GM23338 (cell line): Measurements from ENCODE around the gene CNOT10. TPM values are rescaled to one million over a fixed set of nuclear protein-coding genes. Genes with fewer than 3 reads are reported as not detected.

Experiments
- ATAC-seq: fragments of 200-7000 bp; cut with Tn5 transposase; 3 replicates; pipeline ENCODE4 v1.9.1; 2020
- DNase-seq: peaks from one replicate; pipeline ENCODE4 v3.0.0-alpha.2; 2015; ENCODE audit warnings: low spot score
- H2AFZ ChIP-seq: fragments of 200-600 bp; sonication (generic); 2 replicates; pipeline ENCODE4 v1.8.0; 2016; ENCODE audit warnings: antibody characterized with exemption, mild to moderate bottlenecking, moderate library complexity
- H3F3A ChIP-seq: fragments of 200-600 bp; sonication (generic); replicated peaks from 2 replicates; pipeline ENCODE4 v1.8.0; 2017; ENCODE audit warnings: antibody characterized with exemption, mixed run types, low read depth
- H3K27ac ChIP-seq: fragments of 200-600 bp; sonication (generic); 2 replicates; pipeline ENCODE4 v1.6.1; 2016; ENCODE audit warnings: low read depth
- H3K27me3 ChIP-seq: fragments of 200-600 bp; sonication (generic); 2 replicates; pipeline ENCODE4 v1.8.0; 2016; ENCODE audit warnings: mild to moderate bottlenecking, mixed run types, moderate library complexity; ENCODE audit not compliant: insufficient read depth
- H3K36me3 ChIP-seq: fragments of 200-600 bp; sonication (generic); 2 replicates; pipeline ENCODE4 v1.8.0; 2016; ENCODE audit warnings: mild to moderate bottlenecking; ENCODE audit not compliant: insufficient read depth
- H3K4me1 ChIP-seq: fragments of 200-600 bp; sonication (generic); 2 replicates; pipeline ENCODE4 v1.8.0; 2016; ENCODE audit warnings: mild to moderate bottlenecking, moderate library complexity; ENCODE audit not compliant: insufficient read depth
- H3K4me2 ChIP-seq: fragments of 200-600 bp; sonication (generic); 2 replicates; pipeline ENCODE4 v1.7.1; 2017; ENCODE audit warnings: mixed run types
- H3K4me3 ChIP-seq: fragments of 200-600 bp; sonication (generic); 2 replicates; pipeline ENCODE4 v1.6.1; 2016; ENCODE audit warnings: mixed run types
- H3K79me2 ChIP-seq: fragments of 200-600 bp; sonication (generic); replicated peaks from 2 replicates; pipeline ENCODE4 v1.8.0; 2017; ENCODE audit warnings: mild to moderate bottlenecking; ENCODE audit not compliant: insufficient read depth
- H3K9me2 ChIP-seq: fragments of 200-600 bp; sonication (generic); 2 replicates; pipeline ENCODE4 v1.8.0; 2017; ENCODE audit not compliant: insufficient read depth
- H4K20me1 ChIP-seq: fragments of 200-600 bp; sonication (generic); replicated peaks from 2 replicates; pipeline ENCODE4 v1.8.0; 2017; ENCODE audit warnings: mild to moderate bottlenecking; ENCODE audit not compliant: insufficient read depth
- H3K27ac Mint-ChIP-seq: 2 replicates; pipeline ENCODE4 v1.8.0; 2020; ENCODE audit warnings: inconsistent platforms, mild to moderate bottlenecking, moderate library complexity, mixed read lengths
- H3K27me3 Mint-ChIP-seq: 3 replicates; pipeline ENCODE4 v1.8.0; 2022; ENCODE audit warnings: low read depth, mild to moderate bottlenecking, moderate library complexity, mixed read lengths, inconsistent platforms; ENCODE audit not compliant: insufficient read depth, poor library complexity
- H3K36me3 Mint-ChIP-seq: 3 replicates; pipeline ENCODE4 v1.8.0; 2021; ENCODE audit warnings: low read depth, mild to moderate bottlenecking, inconsistent platforms, moderate library complexity, mixed read lengths
- H3K4me1 Mint-ChIP-seq: 3 replicates; pipeline ENCODE4 v1.8.0; 2020; ENCODE audit warnings: mild to moderate bottlenecking, inconsistent platforms, mixed read lengths
- H3K4me3 Mint-ChIP-seq: 3 replicates; pipeline ENCODE4 v1.8.0; 2021; ENCODE audit warnings: moderate library complexity, mild to moderate bottlenecking, inconsistent platforms, mixed read lengths
- H3K9me3 Mint-ChIP-seq: 3 replicates; pipeline ENCODE4 v1.8.0; 2020; ENCODE audit warnings: moderate library complexity, mild to moderate bottlenecking, inconsistent platforms, mixed read lengths
- EZH2 ChIP-seq: fragments of 200-600 bp; sonication (generic); IDR thresholded peaks from one replicate; pipeline ENCODE4 v1.8.0; 2017; ENCODE audit warnings: antibody characterized with exemption, mild to moderate bottlenecking, low read depth; ENCODE audit not compliant: unreplicated experiment
- EZH2phosphoT487 ChIP-seq: fragments of 200-600 bp; sonication (generic); IDR thresholded peaks from one replicate; pipeline ENCODE4 v1.8.1; 2018; ENCODE audit warnings: antibody characterized with exemption; ENCODE audit not compliant: unreplicated experiment
- NANOG ChIP-seq: IDR thresholded peaks from 2 replicates; pipeline ENCODE4 v1.6.1; 2016; ENCODE audit warnings: antibody characterized with exemption, borderline replicate concordance
- POLR2AphosphoS5 ChIP-seq: IDR thresholded peaks from 2 replicates; pipeline ENCODE4 v1.6.1; 2016; ENCODE audit warnings: antibody characterized with exemption, low read depth
- STAT1 ChIP-seq: IDR thresholded peaks from one replicate; pipeline ENCODE4 v1.6.1; 2016; ENCODE audit warnings: antibody characterized with exemption; ENCODE audit not compliant: unreplicated experiment
- ZNF331 ChIP-seq: fragments of 250-450 bp; sonication (Bioruptor Pico); IDR thresholded peaks from 2 replicates; pipeline ENCODE4 v1.5.0; 2020; ENCODE audit warnings: low read depth, mild to moderate bottlenecking, moderate library complexity
- polyA plus RNA-seq: library from polyadenylated mRNA; unstranded; fragments of >200 nt; fragmentation: Nextera tagmentation; extraction: Ambion mirVana; gene quantifications from 2 replicates; pipeline ENCODE4 v1.2.1, GENCODE V29; 2016
- total RNA-seq: library from RNA; depleted of rRNA; stranded (reverse); fragments of >200 nt; shearing (Covaris generic); gene quantifications from 2 replicates; pipeline ENCODE4 v1.2.3, GENCODE V29; 2014
- TF ChIP-seq, protein P1 (sequence below), 2 experiments: fragments of 200-600 bp in 1 of 2; sonication (generic) in 1 of 2; conservative IDR thresholded peaks; 2 replicates each; pipeline versions ENCODE4 v1.5.1 to v1.6.1; 2016 to 2017; ENCODE audit warnings: antibody characterized with exemption in 2 of 2, low read depth in 2 of 2, mild to moderate bottlenecking in 2 of 2, moderate library complexity in 1 of 2
- TF ChIP-seq, protein P2 (sequence below): IDR thresholded peaks from one replicate; pipeline ENCODE4 v1.6.1; 2018; ENCODE audit warnings: antibody characterized with exemption; ENCODE audit not compliant: unreplicated experiment
- TF ChIP-seq, protein P3 (sequence below): fragments of 250-450 bp; sonication (Bioruptor Pico); IDR thresholded peaks from 2 replicates; pipeline ENCODE4 v1.5.0; 2020; ENCODE audit warnings: mild to moderate bottlenecking, moderate library complexity
- TF ChIP-seq, protein P4 (sequence below): IDR thresholded peaks from 2 replicates; pipeline ENCODE4 v1.6.1; 2016; ENCODE audit warnings: antibody characterized with exemption

CNOT10 gene
- total and polyA plus RNA-seq, 2 experiments from 2014 or later = 27.2 to 46.9 TPM

DNA sequence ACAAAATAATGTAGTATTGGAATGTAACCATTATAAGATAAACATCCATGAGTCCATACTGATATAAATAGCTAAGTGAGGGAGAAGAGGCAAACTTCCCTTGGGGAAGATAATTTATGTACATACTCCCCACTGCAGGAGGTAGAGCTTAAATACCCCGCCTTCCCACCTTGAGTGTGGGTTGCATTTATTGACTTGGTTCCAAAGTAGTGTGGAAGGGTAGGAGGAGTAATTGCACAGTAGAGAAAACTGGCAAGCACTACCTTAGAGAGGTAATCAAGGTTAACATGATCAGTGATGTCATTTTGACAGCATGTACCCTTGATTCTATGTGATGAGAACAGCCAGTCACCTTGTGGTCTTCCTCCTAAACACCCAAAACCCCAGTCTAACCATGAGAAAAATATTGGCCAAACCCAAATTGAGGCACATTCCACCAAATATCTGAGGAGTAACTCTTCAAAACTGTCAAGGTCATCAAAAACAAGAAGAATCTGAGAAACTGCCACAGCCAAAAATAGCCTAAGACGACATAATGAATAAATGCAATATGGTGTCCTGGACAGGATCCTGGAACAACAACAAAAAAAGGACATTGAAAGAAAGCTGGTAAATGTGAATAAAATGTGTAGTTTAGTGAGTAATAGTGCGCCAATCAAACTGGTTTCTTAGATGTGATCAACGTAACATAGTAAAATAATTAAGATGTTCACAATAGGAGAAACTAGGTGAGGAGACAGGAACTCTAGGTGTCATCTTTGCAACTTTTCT, 774 bp upstream of the CNOT10 start:
- Histone ChIP-seq H3K4me2 (peak overlapping the region; percentile 80), H3K4me1 (peaks cover 19% of the 10 kb centered on the region), H3K36me3 (no peaks in the 10 kb centered on the region), H2AFZ (peak overlapping the region; percentile 93), H3F3A (peaks cover 9% of the 10 kb centered on the region; the same call in 1 of the 2 replicates), H4K20me1 (peaks cover 3% of the 10 kb centered on the region; the same call in 1 of the 2 replicates), H3K4me3 (peak overlapping the region; percentile 88), H3K27ac (peak overlapping the region; percentile 73), H3K79me2 (peaks cover 40% of the 10 kb centered on the region), H3K9me2 (no peaks in the 10 kb centered on the region), H3K27me3 (no peaks in the 10 kb centered on the region)
- H3K27ac Mint-ChIP-seq = peak overlapping the region; percentile 93
- no peak for ATAC-seq
- peaks cover 13% of the 10 kb centered on the region for H3K27me3 Mint-ChIP-seq
- no peaks in the 10 kb centered on the region for H3K9me3 Mint-ChIP-seq
- peak overlapping the region; percentile 98 for H3K4me3 Mint-ChIP-seq
- peaks cover 9% of the 10 kb centered on the region for H3K36me3 Mint-ChIP-seq
- TF ChIP-seq, protein P1, sequence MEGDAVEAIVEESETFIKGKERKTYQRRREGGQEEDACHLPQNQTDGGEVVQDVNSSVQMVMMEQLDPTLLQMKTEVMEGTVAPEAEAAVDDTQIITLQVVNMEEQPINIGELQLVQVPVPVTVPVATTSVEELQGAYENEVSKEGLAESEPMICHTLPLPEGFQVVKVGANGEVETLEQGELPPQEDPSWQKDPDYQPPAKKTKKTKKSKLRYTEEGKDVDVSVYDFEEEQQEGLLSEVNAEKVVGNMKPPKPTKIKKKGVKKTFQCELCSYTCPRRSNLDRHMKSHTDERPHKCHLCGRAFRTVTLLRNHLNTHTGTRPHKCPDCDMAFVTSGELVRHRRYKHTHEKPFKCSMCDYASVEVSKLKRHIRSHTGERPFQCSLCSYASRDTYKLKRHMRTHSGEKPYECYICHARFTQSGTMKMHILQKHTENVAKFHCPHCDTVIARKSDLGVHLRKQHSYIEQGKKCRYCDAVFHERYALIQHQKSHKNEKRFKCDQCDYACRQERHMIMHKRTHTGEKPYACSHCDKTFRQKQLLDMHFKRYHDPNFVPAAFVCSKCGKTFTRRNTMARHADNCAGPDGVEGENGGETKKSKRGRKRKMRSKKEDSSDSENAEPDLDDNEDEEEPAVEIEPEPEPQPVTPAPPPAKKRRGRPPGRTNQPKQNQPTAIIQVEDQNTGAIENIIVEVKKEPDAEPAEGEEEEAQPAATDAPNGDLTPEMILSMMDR (conservative IDR thresholded peaks at IDR 0.05; ENCODE audit: low read depth in 2 of 2) = no peak
- TF ChIP-seq ZNF331 (no peak), POLR2AphosphoS5 (no peak), EZH2phosphoT487 (no peak), NANOG (no peak), EZH2 (no peak), STAT1 (no peak)
- TF ChIP-seq, protein P2, sequence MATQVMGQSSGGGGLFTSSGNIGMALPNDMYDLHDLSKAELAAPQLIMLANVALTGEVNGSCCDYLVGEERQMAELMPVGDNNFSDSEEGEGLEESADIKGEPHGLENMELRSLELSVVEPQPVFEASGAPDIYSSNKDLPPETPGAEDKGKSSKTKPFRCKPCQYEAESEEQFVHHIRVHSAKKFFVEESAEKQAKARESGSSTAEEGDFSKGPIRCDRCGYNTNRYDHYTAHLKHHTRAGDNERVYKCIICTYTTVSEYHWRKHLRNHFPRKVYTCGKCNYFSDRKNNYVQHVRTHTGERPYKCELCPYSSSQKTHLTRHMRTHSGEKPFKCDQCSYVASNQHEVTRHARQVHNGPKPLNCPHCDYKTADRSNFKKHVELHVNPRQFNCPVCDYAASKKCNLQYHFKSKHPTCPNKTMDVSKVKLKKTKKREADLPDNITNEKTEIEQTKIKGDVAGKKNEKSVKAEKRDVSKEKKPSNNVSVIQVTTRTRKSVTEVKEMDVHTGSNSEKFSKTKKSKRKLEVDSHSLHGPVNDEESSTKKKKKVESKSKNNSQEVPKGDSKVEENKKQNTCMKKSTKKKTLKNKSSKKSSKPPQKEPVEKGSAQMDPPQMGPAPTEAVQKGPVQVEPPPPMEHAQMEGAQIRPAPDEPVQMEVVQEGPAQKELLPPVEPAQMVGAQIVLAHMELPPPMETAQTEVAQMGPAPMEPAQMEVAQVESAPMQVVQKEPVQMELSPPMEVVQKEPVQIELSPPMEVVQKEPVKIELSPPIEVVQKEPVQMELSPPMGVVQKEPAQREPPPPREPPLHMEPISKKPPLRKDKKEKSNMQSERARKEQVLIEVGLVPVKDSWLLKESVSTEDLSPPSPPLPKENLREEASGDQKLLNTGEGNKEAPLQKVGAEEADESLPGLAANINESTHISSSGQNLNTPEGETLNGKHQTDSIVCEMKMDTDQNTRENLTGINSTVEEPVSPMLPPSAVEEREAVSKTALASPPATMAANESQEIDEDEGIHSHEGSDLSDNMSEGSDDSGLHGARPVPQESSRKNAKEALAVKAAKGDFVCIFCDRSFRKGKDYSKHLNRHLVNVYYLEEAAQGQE = no peak
- TF ChIP-seq, protein P3, sequence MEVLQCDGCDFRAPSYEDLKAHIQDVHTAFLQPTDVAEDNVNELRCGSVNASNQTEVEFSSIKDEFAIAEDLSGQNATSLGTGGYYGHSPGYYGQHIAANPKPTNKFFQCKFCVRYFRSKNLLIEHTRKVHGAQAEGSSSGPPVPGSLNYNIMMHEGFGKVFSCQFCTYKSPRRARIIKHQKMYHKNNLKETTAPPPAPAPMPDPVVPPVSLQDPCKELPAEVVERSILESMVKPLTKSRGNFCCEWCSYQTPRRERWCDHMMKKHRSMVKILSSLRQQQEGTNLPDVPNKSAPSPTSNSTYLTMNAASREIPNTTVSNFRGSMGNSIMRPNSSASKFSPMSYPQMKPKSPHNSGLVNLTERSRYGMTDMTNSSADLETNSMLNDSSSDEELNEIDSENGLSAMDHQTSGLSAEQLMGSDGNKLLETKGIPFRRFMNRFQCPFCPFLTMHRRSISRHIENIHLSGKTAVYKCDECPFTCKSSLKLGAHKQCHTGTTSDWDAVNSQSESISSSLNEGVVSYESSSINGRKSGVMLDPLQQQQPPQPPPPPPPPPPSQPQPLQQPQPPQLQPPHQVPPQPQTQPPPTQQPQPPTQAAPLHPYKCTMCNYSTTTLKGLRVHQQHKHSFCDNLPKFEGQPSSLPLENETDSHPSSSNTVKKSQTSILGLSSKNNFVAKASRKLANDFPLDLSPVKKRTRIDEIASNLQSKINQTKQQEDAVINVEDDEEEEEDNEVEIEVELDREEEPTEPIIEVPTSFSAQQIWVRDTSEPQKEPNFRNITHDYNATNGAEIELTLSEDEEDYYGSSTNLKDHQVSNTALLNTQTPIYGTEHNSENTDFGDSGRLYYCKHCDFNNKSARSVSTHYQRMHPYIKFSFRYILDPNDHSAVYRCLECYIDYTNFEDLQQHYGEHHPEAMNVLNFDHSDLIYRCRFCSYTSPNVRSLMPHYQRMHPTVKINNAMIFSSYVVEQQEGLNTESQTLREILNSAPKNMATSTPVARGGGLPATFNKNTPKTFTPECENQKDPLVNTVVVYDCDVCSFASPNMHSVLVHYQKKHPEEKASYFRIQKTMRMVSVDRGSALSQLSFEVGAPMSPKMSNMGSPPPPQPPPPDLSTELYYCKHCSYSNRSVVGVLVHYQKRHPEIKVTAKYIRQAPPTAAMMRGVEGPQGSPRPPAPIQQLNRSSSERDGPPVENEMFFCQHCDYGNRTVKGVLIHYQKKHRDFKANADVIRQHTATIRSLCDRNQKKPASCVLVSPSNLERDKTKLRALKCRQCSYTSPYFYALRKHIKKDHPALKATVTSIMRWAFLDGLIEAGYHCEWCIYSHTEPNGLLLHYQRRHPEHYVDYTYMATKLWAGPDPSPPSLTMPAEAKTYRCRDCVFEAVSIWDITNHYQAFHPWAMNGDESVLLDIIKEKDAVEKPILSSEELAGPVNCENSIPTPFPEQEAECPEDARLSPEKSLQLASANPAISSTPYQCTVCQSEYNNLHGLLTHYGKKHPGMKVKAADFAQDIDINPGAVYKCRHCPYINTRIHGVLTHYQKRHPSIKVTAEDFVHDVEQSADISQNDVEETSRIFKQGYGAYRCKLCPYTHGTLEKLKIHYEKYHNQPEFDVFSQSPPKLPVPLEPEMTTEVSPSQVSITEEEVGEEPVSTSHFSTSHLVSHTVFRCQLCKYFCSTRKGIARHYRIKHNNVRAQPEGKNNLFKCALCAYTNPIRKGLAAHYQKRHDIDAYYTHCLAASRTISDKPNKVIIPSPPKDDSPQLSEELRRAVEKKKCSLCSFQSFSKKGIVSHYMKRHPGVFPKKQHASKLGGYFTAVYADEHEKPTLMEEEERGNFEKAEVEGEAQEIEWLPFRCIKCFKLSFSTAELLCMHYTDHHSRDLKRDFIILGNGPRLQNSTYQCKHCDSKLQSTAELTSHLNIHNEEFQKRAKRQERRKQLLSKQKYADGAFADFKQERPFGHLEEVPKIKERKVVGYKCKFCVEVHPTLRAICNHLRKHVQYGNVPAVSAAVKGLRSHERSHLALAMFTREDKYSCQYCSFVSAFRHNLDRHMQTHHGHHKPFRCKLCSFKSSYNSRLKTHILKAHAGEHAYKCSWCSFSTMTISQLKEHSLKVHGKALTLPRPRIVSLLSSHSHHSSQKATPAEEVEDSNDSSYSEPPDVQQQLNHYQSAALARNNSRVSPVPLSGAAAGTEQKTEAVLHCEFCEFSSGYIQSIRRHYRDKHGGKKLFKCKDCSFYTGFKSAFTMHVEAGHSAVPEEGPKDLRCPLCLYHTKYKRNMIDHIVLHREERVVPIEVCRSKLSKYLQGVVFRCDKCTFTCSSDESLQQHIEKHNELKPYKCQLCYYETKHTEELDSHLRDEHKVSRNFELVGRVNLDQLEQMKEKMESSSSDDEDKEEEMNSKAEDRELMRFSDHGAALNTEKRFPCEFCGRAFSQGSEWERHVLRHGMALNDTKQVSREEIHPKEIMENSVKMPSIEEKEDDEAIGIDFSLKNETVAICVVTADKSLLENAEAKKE (CRISPR knock-in tag) = no peak
- TF ChIP-seq, protein P4, sequence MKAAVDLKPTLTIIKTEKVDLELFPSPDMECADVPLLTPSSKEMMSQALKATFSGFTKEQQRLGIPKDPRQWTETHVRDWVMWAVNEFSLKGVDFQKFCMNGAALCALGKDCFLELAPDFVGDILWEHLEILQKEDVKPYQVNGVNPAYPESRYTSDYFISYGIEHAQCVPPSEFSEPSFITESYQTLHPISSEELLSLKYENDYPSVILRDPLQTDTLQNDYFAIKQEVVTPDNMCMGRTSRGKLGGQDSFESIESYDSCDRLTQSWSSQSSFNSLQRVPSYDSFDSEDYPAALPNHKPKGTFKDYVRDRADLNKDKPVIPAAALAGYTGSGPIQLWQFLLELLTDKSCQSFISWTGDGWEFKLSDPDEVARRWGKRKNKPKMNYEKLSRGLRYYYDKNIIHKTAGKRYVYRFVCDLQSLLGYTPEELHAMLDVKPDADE = no peak
- no peak for DNase-seq
- peaks cover 25% of the 10 kb centered on the region for H3K4me1 Mint-ChIP-seq
